SK-N-SH (cell line): ENCODE measurements around the gene HLA-DRB1. TPM values are rescaled to one million over a fixed set of nuclear protein-coding genes. Genes with fewer than 3 reads are reported as not detected.

Source experiments
- CTCF ChIA-PET: fragments of 300-600, 350-600 bp; formaldehyde crosslinking; extraction: SDS; loops from one replicate; lab custom pipeline; 2021; lab: Yijun Ruan, JAX
- POLR2A ChIA-PET: fragments of 350-600 bp; sonication (Branson Sonifier 250); formaldehyde crosslinking; extraction: SDS; loops from one replicate; lab custom pipeline; 2020; ENCODE audit warnings: antibody characterized with exemption, inconsistent platforms; lab: Yijun Ruan, JAX
- DNase-seq: peaks from one replicate; pipeline ENCODE4 v3.0.0; 2012
- H2AFZ ChIP-seq: fragments of 200-600 bp; sonication (generic); 2 replicates; pipeline ENCODE4 v1.8.1; 2016; ENCODE audit warnings: antibody characterized with exemption, mild to moderate bottlenecking, low read depth
- H3F3A ChIP-seq: fragments of 200-600 bp; sonication (generic); replicated peaks from 2 replicates; pipeline ENCODE3; 2016; ENCODE audit warnings: antibody characterized with exemption, mild to moderate bottlenecking; ENCODE audit not compliant: insufficient read depth
- H3K27ac ChIP-seq, 2 experiments: fragments of 200-500 bp in 1 of 2; fragments of 200-600 bp in 1 of 2; sonication (Bioruptor generic) in 1 of 2; sonication (generic), shearing (Covaris generic) in 1 of 2; 2 replicates each; pipeline versions ENCODE4 v1.5.1 to v1.6.1; 2014 to 2016; ENCODE audit warnings: low read depth in 2 of 2, inconsistent platforms in 1 of 2, low read length in 1 of 2, mild to moderate bottlenecking in 1 of 2, mixed read lengths in 1 of 2
- H3K27me3 ChIP-seq: fragments of 200-600 bp; sonication (generic), shearing (Covaris generic); 2 replicates; pipeline ENCODE4 v1.6.1; 2016; ENCODE audit warnings: mixed run types; ENCODE audit not compliant: insufficient read depth
- H3K36me3 ChIP-seq, 2 experiments: fragments of 200-500 bp in 1 of 2; fragments of 200-600 bp in 1 of 2; sonication (Bioruptor generic) in 1 of 2; sonication (generic) in 1 of 2; replicated peaks in 1 of 2; 2 replicates each; pipeline versions ENCODE3 to v1.5.1; 2014 to 2016; ENCODE audit warnings: low read length in 1 of 2, mild to moderate bottlenecking in 1 of 2; ENCODE audit not compliant: insufficient read depth in 2 of 2, control insufficient read depth in 1 of 2
- H3K4me1 ChIP-seq, 2 experiments: fragments of 200-500 bp in 1 of 2; fragments of 200-600 bp in 1 of 2; sonication (Bioruptor generic) in 1 of 2; sonication (generic), shearing (Covaris generic) in 1 of 2; 2 replicates each; pipeline versions ENCODE4 v1.5.1 to v1.6.1; 2014 to 2016; ENCODE audit warnings: low read depth in 1 of 2, low read length in 1 of 2, mixed run types in 1 of 2; ENCODE audit not compliant: insufficient read depth in 2 of 2, control insufficient read depth in 1 of 2
- H3K4me2 ChIP-seq: fragments of 200-600 bp; sonication (generic), shearing (Covaris generic); 2 replicates; pipeline ENCODE4 v1.6.1; 2017; ENCODE audit warnings: mixed run types
- H3K4me3 ChIP-seq, 2 experiments: fragments of 200-500 bp in 1 of 2; fragments of 200-600 bp in 1 of 2; sonication (Bioruptor generic) in 1 of 2; sonication (generic), shearing (Covaris generic) in 1 of 2; 2 replicates each; pipeline versions ENCODE4 v1.5.1 to v1.8.1; 2014 to 2016; ENCODE audit warnings: low read depth in 2 of 2, inconsistent platforms in 1 of 2, low read length in 1 of 2, mild to moderate bottlenecking in 1 of 2, mixed read lengths in 1 of 2, moderate library complexity in 1 of 2
- H3K79me2 ChIP-seq: fragments of 200-600 bp; sonication (generic); 2 replicates; pipeline ENCODE4 v1.8.1; 2017; ENCODE audit warnings: mild to moderate bottlenecking; ENCODE audit not compliant: insufficient read depth
- H3K9ac ChIP-seq: fragments of 200-600 bp; sonication (generic); 2 replicates; pipeline ENCODE4 v1.6.1; 2017; ENCODE audit warnings: mixed run types
- H3K9me2 ChIP-seq: fragments of 200-600 bp; sonication (generic); 2 replicates; pipeline ENCODE4 v1.6.1; 2017; ENCODE audit warnings: mixed run types
- H3K9me3 ChIP-seq: fragments of 200-600 bp; sonication (generic); 2 replicates; pipeline ENCODE4 v1.6.1; 2017; ENCODE audit warnings: mixed run types, mild to moderate bottlenecking, moderate library complexity
- H4K20me1 ChIP-seq: fragments of 200-600 bp; sonication (generic); 2 replicates; pipeline ENCODE4 v1.6.1; 2017; ENCODE audit warnings: mild to moderate bottlenecking, mixed run types; ENCODE audit not compliant: insufficient read depth
- ELF1 ChIP-seq: IDR thresholded peaks from 2 replicates; pipeline ENCODE4 v1.4.0; 2012
- EP300 ChIP-seq, 2 experiments: IDR thresholded peaks; 2 replicates each; pipeline versions ENCODE4 v1.4.0 to v1.6.1; 2012; ENCODE audit warnings: borderline replicate concordance in 1 of 2, low read depth in 1 of 2, low read length in 1 of 2
- EZH2phosphoT487 ChIP-seq: fragments of 200-600 bp; sonication (generic); IDR thresholded peaks from 2 replicates; pipeline ENCODE4 v1.6.1; 2017; ENCODE audit warnings: low read depth, mixed run types, mild to moderate bottlenecking, antibody characterized with exemption, moderate library complexity, borderline replicate concordance
- FOXJ3 ChIP-seq: sonication (generic); formaldehyde crosslinking; IDR thresholded peaks from 2 replicates; pipeline ENCODE4 v1.5.1; 2020; ENCODE audit warnings: mild to moderate bottlenecking, missing genetic modification reagents
- FOXM1 ChIP-seq: IDR thresholded peaks from 2 replicates; pipeline ENCODE4 v1.4.0; 2012; ENCODE audit warnings: low read depth, mild to moderate bottlenecking
- GATA2 ChIP-seq: sonication (generic); formaldehyde crosslinking; IDR thresholded peaks from 2 replicates; pipeline ENCODE4 v1.5.0; 2020; ENCODE audit warnings: mild to moderate bottlenecking, missing genetic modification reagents
- JUND ChIP-seq: IDR thresholded peaks from 2 replicates; pipeline ENCODE4 v1.4.0; 2012
- POLR2AphosphoS5 ChIP-seq: IDR thresholded peaks from 2 replicates; pipeline ENCODE4 v1.6.1; 2012; ENCODE audit warnings: low read depth, low read length
- RAD21 ChIP-seq: IDR thresholded peaks from 2 replicates; pipeline ENCODE4 v1.6.1; 2012; ENCODE audit warnings: mild to moderate bottlenecking, low read length
- RCOR1 ChIP-seq: fragments of 150-350 bp; IDR thresholded peaks from 2 replicates; pipeline ENCODE4 v1.6.1; 2017; ENCODE audit warnings: antibody characterized with exemption, low read length
- RFX5 ChIP-seq: IDR thresholded peaks from 2 replicates; pipeline ENCODE4 v1.6.1; 2012; ENCODE audit warnings: mild to moderate bottlenecking, improper control_type of control experiment, low read length
- RXRA ChIP-seq: IDR thresholded peaks from 2 replicates; pipeline ENCODE4 v1.4.0; 2012; ENCODE audit warnings: low read depth, mild to moderate bottlenecking, borderline replicate concordance
- SIN3A ChIP-seq: IDR thresholded peaks from 2 replicates; pipeline ENCODE4 v1.6.1; 2012; ENCODE audit warnings: low read depth, mild to moderate bottlenecking, low read length, moderate library complexity, borderline replicate concordance
- TAF1 ChIP-seq: IDR thresholded peaks from 2 replicates; pipeline ENCODE4 v1.6.1; 2012; ENCODE audit warnings: low read depth, mild to moderate bottlenecking, low read length, moderate library complexity, borderline replicate concordance
- TCF12 ChIP-seq: IDR thresholded peaks from 2 replicates; pipeline ENCODE4 v1.4.0; 2012
- TEAD4 ChIP-seq: IDR thresholded peaks from 2 replicates; pipeline ENCODE4 v1.4.0; 2012; ENCODE audit warnings: mild to moderate bottlenecking, borderline replicate concordance; ENCODE audit not compliant: insufficient read depth
- YY1 ChIP-seq: IDR thresholded peaks from 2 replicates; pipeline ENCODE4 v1.4.0; 2012; ENCODE audit warnings: low read depth, mild to moderate bottlenecking
- WGBS: methylation state at CpG from one replicate; pipeline ENCODE4 v1.1.6; 2017; ENCODE audit warnings: low lambda C conversion rate; 5-methylcytosine and 5-hydroxymethylcytosine counted together
- polyA plus RNA-seq, 3 experiments: library from polyadenylated mRNA; depleted of rRNA; stranded (reverse); fragments of >200 nt; gene quantifications; 2 replicates each; pipeline ENCODE4 v1.2.3, GENCODE V29; 2012
- TF ChIP-seq, protein P1 (sequence below): IDR thresholded peaks from 2 replicates; pipeline ENCODE4 v1.4.0; 2012; ENCODE audit warnings: low read depth, borderline replicate concordance
- TF ChIP-seq, protein P2 (sequence below): fragments of 150-350 bp; IDR thresholded peaks from 2 replicates; pipeline ENCODE4 v1.6.1; 2016; ENCODE audit warnings: mild to moderate bottlenecking, low read depth, low read length
- TF ChIP-seq, protein P3 (sequence below): IDR thresholded peaks from 2 replicates; pipeline ENCODE4 v1.6.1; 2012; ENCODE audit warnings: mild to moderate bottlenecking, low read depth, low read length, moderate library complexity

Gene HLA-DRB1
- polyA plus RNA-seq, 1 of the 3 experiments (the other 2 are of a cell fraction), result not detected

DNA sequence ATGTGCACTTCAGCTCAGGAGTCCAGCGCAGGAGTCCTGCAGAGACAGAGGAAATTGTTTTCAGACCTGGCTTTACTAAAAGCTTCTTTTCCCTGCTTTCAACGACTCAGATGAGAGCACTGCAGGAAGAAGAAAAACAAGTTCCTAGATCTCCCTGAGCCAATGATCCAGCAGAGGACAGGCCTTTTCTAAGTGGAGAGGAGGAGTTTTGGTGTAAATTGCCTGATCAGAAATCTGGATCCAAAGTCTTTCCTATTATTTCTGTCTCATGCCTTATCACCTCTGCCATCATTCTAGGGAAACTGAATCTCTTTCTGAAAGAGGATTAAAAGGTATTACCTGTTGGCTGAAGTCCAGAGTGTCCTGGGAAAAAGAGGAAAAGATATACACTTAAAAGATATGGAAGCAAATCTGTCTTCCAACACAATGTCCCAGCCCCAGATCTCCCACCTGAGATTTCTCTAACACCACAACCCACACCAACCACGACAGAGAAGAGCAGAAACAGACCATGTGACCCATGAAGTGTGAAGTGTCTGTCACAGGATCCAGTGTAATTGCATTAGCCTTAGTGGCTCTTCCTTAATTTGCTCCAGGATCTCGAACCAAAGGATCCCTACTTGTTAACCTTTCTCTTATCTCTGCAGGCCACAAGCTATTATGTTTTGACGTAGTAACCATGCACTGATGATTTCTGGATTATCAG, 36.5 kb downstream of the HLA-DRB1 start:
- POLR2A ChIA-PET, result no interaction called here
- Histone ChIP-seq H2AFZ (no peak overlapping the region), H3K36me3 (no peaks in the 10 kb centered on the region), H3K4me3 (no peak overlapping the region), H3K27me3 (no peaks in the 10 kb centered on the region), H3K9ac (no peak overlapping the region), H3K27ac (no peak overlapping the region), H3K79me2 (no peaks in the 10 kb centered on the region), H3F3A (no peaks in the 10 kb centered on the region), H4K20me1 (no peaks in the 10 kb centered on the region), H3K9me2 (no peaks in the 10 kb centered on the region), H3K4me1 (no peaks in the 10 kb centered on the region), H3K9me3 (no peaks in the 10 kb centered on the region), H3K4me2 (no peak overlapping the region)
- TF ChIP-seq TAF1 (no peak), TEAD4 (no peak), SIN3A (no peak), RXRA (no peak), YY1 (no peak), ELF1 (no peak), EP300 (IDR thresholded peaks at IDR 0.05; ENCODE audit: borderline replicate concordance in 1 of 2, low read depth in 1 of 2, low read length in 1 of 2) (no peak), POLR2AphosphoS5 (no peak), RFX5 (no peak), GATA2 (CRISPR knock-in tag) (no peak), RCOR1 (no peak), TCF12 (no peak), FOXM1 (no peak), FOXJ3 (CRISPR knock-in tag) (no peak), EZH2phosphoT487 (no peak), JUND (no peak), RAD21 (no peak)
- TF ChIP-seq, protein P1, sequence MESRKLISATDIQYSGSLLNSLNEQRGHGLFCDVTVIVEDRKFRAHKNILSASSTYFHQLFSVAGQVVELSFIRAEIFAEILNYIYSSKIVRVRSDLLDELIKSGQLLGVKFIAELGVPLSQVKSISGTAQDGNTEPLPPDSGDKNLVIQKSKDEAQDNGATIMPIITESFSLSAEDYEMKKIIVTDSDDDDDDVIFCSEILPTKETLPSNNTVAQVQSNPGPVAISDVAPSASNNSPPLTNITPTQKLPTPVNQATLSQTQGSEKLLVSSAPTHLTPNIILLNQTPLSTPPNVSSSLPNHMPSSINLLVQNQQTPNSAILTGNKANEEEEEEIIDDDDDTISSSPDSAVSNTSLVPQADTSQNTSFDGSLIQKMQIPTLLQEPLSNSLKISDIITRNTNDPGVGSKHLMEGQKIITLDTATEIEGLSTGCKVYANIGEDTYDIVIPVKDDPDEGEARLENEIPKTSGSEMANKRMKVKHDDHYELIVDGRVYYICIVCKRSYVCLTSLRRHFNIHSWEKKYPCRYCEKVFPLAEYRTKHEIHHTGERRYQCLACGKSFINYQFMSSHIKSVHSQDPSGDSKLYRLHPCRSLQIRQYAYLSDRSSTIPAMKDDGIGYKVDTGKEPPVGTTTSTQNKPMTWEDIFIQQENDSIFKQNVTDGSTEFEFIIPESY, result no peak
- TF ChIP-seq, protein P2, sequence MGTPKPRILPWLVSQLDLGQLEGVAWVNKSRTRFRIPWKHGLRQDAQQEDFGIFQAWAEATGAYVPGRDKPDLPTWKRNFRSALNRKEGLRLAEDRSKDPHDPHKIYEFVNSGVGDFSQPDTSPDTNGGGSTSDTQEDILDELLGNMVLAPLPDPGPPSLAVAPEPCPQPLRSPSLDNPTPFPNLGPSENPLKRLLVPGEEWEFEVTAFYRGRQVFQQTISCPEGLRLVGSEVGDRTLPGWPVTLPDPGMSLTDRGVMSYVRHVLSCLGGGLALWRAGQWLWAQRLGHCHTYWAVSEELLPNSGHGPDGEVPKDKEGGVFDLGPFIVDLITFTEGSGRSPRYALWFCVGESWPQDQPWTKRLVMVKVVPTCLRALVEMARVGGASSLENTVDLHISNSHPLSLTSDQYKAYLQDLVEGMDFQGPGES, result no peak
- TF ChIP-seq, protein P3, sequence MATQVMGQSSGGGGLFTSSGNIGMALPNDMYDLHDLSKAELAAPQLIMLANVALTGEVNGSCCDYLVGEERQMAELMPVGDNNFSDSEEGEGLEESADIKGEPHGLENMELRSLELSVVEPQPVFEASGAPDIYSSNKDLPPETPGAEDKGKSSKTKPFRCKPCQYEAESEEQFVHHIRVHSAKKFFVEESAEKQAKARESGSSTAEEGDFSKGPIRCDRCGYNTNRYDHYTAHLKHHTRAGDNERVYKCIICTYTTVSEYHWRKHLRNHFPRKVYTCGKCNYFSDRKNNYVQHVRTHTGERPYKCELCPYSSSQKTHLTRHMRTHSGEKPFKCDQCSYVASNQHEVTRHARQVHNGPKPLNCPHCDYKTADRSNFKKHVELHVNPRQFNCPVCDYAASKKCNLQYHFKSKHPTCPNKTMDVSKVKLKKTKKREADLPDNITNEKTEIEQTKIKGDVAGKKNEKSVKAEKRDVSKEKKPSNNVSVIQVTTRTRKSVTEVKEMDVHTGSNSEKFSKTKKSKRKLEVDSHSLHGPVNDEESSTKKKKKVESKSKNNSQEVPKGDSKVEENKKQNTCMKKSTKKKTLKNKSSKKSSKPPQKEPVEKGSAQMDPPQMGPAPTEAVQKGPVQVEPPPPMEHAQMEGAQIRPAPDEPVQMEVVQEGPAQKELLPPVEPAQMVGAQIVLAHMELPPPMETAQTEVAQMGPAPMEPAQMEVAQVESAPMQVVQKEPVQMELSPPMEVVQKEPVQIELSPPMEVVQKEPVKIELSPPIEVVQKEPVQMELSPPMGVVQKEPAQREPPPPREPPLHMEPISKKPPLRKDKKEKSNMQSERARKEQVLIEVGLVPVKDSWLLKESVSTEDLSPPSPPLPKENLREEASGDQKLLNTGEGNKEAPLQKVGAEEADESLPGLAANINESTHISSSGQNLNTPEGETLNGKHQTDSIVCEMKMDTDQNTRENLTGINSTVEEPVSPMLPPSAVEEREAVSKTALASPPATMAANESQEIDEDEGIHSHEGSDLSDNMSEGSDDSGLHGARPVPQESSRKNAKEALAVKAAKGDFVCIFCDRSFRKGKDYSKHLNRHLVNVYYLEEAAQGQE, result no peak
- CTCF ChIA-PET, result no interaction called here
- no peak for DNase-seq
- 2% methylated on average over 4 of the region's 5 CpGs for WGBS
